ENCODE data around the gene HBP1. TPM values are rescaled to one million over a fixed set of nuclear protein-coding genes. Genes with fewer than 3 reads are reported as not detected.
"Not testable (repeated sequence)": the region's sequence is repeated elsewhere in the genome, so short reads cannot be mapped to it uniquely, and the experiment has no call there.

The HBP1 gene
- total RNA-seq, 4 donors from 2014 or later = 144 to 232 (median 192) TPM

DNA sequence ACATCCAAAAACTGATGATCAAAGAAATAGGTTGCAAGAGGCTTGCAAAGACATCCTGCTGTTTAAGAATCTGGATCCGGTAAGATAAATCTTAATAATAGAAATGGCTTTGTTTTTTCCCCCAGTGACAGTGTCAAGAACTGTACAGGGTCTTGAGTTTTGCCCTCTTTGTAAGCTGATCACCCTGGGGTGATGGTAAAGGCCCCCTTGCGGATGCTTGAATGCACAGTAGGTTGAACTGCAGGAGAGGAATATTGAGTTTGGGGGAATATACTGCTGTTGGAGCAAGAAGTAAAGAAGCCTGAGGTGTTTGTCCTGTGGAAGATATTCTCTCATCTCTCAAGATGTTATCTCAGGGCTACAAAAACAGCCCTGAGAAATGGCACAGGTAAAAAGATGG is 40.6 kb upstream of the HBP1 start:
- 93 to 95% methylated on average over 2 of the region's 2 CpGs for WGBS, 2 donors
- DNase-seq (ENCODE audit: low spot score in 2 of 2) = no peak
- H3K4me3 ChIP-seq (ENCODE audit: low read depth, poor library complexity, severe bottlenecking) = no peak overlapping the region
- TF ChIP-seq, protein P1, sequence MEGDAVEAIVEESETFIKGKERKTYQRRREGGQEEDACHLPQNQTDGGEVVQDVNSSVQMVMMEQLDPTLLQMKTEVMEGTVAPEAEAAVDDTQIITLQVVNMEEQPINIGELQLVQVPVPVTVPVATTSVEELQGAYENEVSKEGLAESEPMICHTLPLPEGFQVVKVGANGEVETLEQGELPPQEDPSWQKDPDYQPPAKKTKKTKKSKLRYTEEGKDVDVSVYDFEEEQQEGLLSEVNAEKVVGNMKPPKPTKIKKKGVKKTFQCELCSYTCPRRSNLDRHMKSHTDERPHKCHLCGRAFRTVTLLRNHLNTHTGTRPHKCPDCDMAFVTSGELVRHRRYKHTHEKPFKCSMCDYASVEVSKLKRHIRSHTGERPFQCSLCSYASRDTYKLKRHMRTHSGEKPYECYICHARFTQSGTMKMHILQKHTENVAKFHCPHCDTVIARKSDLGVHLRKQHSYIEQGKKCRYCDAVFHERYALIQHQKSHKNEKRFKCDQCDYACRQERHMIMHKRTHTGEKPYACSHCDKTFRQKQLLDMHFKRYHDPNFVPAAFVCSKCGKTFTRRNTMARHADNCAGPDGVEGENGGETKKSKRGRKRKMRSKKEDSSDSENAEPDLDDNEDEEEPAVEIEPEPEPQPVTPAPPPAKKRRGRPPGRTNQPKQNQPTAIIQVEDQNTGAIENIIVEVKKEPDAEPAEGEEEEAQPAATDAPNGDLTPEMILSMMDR (IDR thresholded peaks at IDR 0.05) = no peak
- no peak for TF ChIP-seq POLR2A (IDR thresholded peaks at IDR 0.05)
- intact Hi-C loops (cut with DNase I; ENCODE audit: low total_unique reads) = no loop called here

- H3K4me3 ChIP-seq (ENCODE audit: low read depth, poor library complexity, severe bottlenecking) = no peak overlapping the region
- WGBS, 2 donors = 88 to 93% methylated on average over 3 of the region's 3 CpGs
- TF ChIP-seq, protein P1 (IDR thresholded peaks at IDR 0.05) = no peak
- TF ChIP-seq POLR2A (IDR thresholded peaks at IDR 0.05) = no peak
- intact Hi-C loops (cut with DNase I; ENCODE audit: low total_unique reads) = no loop called here
- DNase-seq (ENCODE audit: low spot score in 2 of 2) = no peak
Observed at GRCh38 chr7:107128748-107129147, 40.1 kb upstream of the HBP1 start.

GRCh38 chr7:107130487-107131220 is 38.1 kb upstream of the HBP1 start:
- WGBS, 2 donors = 78 to 86% methylated on average over 6 of the region's 6 CpGs
- intact Hi-C loops (cut with DNase I; ENCODE audit: low total_unique reads) = no loop called here
- H3K4me3 ChIP-seq (ENCODE audit: low read depth, poor library complexity, severe bottlenecking) = no peak overlapping the region
- no peak for TF ChIP-seq POLR2A (IDR thresholded peaks at IDR 0.05)
- DNase-seq (ENCODE audit: low spot score in 2 of 2) = no peak

DNA sequence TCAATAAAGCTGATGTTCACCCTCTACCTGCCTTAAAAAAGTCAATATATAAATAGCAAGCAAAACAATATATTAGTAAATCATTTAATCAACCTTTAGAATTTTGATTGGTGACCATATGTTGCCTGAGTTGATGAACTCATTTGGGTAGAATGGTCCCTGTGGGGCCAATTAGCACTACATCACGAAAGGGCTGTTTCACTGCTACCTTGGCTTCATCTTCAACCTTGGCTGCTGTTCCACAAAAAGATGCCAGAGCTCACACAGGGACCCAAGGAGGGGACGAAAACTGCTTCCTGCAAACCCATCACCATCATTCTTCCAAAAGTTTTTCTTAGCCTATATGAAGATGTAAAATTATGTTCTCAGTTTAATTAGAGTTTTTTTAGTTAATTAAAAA is 35.4 kb upstream of the HBP1 start:
- DNase-seq (ENCODE audit: low spot score in 2 of 2) = no peak
- intact Hi-C loops (cut with DNase I; ENCODE audit: low total_unique reads) = no loop called here
- H3K4me3 ChIP-seq (ENCODE audit: low read depth, poor library complexity, severe bottlenecking) = no peak overlapping the region
- TF ChIP-seq, protein P1 (IDR thresholded peaks at IDR 0.05) = no peak
- no peak for TF ChIP-seq POLR2A (IDR thresholded peaks at IDR 0.05)
- 56 to 78% methylated on average over 2 of the region's 2 CpGs for WGBS, 2 donors

- 87 to 94% methylated on average over 6 to 7 of the region's 7 CpGs for WGBS, 2 donors
- H3K4me3 ChIP-seq (ENCODE audit: low read depth, poor library complexity, severe bottlenecking) = no peak overlapping the region
- intact Hi-C loops (cut with DNase I; ENCODE audit: low total_unique reads) = no loop called here
- TF ChIP-seq POLR2A (IDR thresholded peaks at IDR 0.05) = no peak
- TF ChIP-seq, protein P1 (IDR thresholded peaks at IDR 0.05) = no peak
- no peak for DNase-seq (ENCODE audit: low spot score in 2 of 2)
Observed at GRCh38 chr7:107138696-107139420, 29.9 kb upstream of the HBP1 start.

- 84 to 85% methylated on average over 5 of the region's 5 CpGs for WGBS, 2 donors
- not testable (repeated sequence) for H3K4me3 ChIP-seq (ENCODE audit: low read depth, poor library complexity, severe bottlenecking); DNase-seq (ENCODE audit: low spot score in 2 of 2)
- intact Hi-C loops (cut with DNase I; ENCODE audit: low total_unique reads) = loop anchor here (10.0 kb wide), 1 partner anchor 349 kb away; no protein-coding TSS in a partner anchor
Observed at GRCh38 chr7:107143875-107144274, 24.9 kb upstream of the HBP1 start.

All from lower leg skin (tissue), 4 donors.